Natural killer cell (primary cell): ENCODE measurements around the gene UNC5B. TPM values are rescaled to one million over a fixed set of nuclear protein-coding genes. Genes with fewer than 3 reads are reported as not detected.

Experiments used
- ATAC-seq, 3 donors: fragments of 150-1000 bp in 2 of 3; fragments of 200-7000 bp in 1 of 3; cut with Tn5 transposase; 1 replicate in 1 of 3; 2 replicates in 2 of 3; pipeline ENCODE4 v1.10.0; 2021; ENCODE audit warnings: mild to moderate bottlenecking in 2 of 3, moderate library complexity in 2 of 3
- DNase-seq, 2 donors: peaks; one replicate each; pipeline versions ENCODE4 v3.0.0 to v3.0.0-alpha.2; 2013 to 2021; ENCODE audit warnings: mixed read lengths in 1 of 2
- H3K27ac ChIP-seq: one replicate; pipeline ENCODE4 v1.5.1; 2013; ENCODE audit warnings: mild to moderate bottlenecking, low read length
- H3K27me3 ChIP-seq: one replicate; pipeline ENCODE4 v1.6.1; 2013; ENCODE audit warnings: low read length; ENCODE audit not compliant: control insufficient read depth, insufficient read depth
- H3K36me3 ChIP-seq: one replicate; pipeline ENCODE4 v1.6.1; 2013; ENCODE audit warnings: low read length; ENCODE audit not compliant: control insufficient read depth, insufficient read depth
- H3K4me1 ChIP-seq: one replicate; pipeline ENCODE4 v1.6.1; 2013; ENCODE audit warnings: low read length; ENCODE audit not compliant: control insufficient read depth, insufficient read depth
- H3K4me3 ChIP-seq: one replicate; pipeline ENCODE4 v1.5.1; 2013; ENCODE audit warnings: low read length
- H3K9me3 ChIP-seq: one replicate; pipeline ENCODE4 v1.6.1; 2013; ENCODE audit warnings: low read length; ENCODE audit not compliant: control insufficient read depth, insufficient read depth
- H3K27ac Mint-ChIP-seq, 2 donors: one replicate each; pipeline ENCODE4 v1.8.0; 2022; ENCODE audit warnings: mild to moderate bottlenecking in 2 of 2, mixed read lengths in 2 of 2, moderate library complexity in 1 of 2
- H3K27me3 Mint-ChIP-seq, 2 donors: one replicate each; pipeline ENCODE4 v1.8.0; 2022; ENCODE audit warnings: low read depth in 2 of 2, mixed read lengths in 2 of 2
- H3K36me3 Mint-ChIP-seq: one replicate; pipeline ENCODE4 v1.8.0; 2022; ENCODE audit warnings: mixed read lengths
- H3K4me1 Mint-ChIP-seq, 2 donors: one replicate each; pipeline ENCODE4 v1.8.0; 2022; ENCODE audit warnings: mixed read lengths in 2 of 2
- H3K4me3 Mint-ChIP-seq: one replicate; pipeline ENCODE4 v1.8.0; 2022; ENCODE audit warnings: mild to moderate bottlenecking, moderate library complexity, mixed read lengths
- H3K9me3 Mint-ChIP-seq, 2 donors: one replicate each; pipeline ENCODE4 v1.8.0; 2022; ENCODE audit warnings: mixed read lengths in 2 of 2
- WGBS: methylation state at CpG from one replicate; pipeline ENCODE4 v1.1.7; 2013; ENCODE audit warnings: missing lambda C conversion rate; ENCODE audit not compliant: insufficient coverage; 5-methylcytosine and 5-hydroxymethylcytosine counted together
- intact Hi-C: fragments of 100-400 bp; cut with micrococcal nuclease; formaldehyde crosslinking; loops from one replicate; pipeline ENCODE4 v1.14.2; 2022
- total RNA-seq, 4 donors: library from RNA; stranded (reverse); fragments of 120-200 nt in 1 of 4; gene quantifications; one replicate each; pipeline versions ENCODE4 v1.2.3 to v1.2.4, GENCODE V29; 2013 to 2022
- TF ChIP-seq, protein P1 (sequence below): fragments of 200-600 bp; IDR thresholded peaks from one replicate; pipeline ENCODE4 v1.8.0; 2022; ENCODE audit warnings: antibody characterized with exemption

The UNC5B gene
- total RNA-seq, 3 donors from 2014 or later (not counting 1 experiment from before 2014, with no cell fraction given) = 0.09 to 0.65 (median 0.09) TPM

DNA sequence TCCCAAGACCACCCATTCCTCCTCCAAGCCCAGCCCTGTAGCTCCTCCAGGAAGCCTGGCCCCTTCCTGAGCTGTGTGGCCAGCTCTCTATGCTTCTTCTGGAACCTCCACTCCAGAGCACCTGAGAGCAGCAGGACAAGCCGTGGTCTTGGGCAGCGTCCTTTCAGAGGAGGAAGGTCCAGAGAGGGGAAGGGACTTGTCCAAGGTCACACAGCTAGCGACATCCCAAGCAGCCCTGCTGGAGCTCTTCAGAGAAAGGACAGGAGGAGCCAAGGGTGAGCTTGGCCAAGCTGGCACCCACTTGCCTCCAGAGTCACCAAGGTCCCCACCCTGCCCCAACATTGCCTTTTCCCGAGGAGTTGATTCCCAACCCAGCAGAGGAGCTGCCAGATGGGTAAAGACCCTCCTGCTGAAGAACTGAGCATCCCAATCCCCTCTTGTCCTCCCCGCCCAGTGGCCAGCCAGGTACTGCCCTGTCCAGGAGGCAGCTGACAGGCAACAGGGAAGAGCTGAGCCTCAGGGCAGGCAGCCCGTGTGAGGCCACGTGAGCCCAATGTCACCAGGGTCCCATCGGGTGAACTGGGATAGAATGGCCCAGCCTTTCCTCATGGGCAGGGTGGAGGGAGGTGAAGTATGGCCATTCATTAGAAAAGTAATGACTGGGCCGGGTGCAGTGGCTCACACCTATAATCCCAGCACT is 46.2 kb downstream of the UNC5B start:
- no peaks in the 10 kb centered on the region for H3K9me3 ChIP-seq
- TF ChIP-seq, protein P1, sequence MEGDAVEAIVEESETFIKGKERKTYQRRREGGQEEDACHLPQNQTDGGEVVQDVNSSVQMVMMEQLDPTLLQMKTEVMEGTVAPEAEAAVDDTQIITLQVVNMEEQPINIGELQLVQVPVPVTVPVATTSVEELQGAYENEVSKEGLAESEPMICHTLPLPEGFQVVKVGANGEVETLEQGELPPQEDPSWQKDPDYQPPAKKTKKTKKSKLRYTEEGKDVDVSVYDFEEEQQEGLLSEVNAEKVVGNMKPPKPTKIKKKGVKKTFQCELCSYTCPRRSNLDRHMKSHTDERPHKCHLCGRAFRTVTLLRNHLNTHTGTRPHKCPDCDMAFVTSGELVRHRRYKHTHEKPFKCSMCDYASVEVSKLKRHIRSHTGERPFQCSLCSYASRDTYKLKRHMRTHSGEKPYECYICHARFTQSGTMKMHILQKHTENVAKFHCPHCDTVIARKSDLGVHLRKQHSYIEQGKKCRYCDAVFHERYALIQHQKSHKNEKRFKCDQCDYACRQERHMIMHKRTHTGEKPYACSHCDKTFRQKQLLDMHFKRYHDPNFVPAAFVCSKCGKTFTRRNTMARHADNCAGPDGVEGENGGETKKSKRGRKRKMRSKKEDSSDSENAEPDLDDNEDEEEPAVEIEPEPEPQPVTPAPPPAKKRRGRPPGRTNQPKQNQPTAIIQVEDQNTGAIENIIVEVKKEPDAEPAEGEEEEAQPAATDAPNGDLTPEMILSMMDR = no peak
- no peak overlapping the region for H3K4me3 ChIP-seq
- Mint-ChIP-seq H3K9me3 (no peaks in the 10 kb centered on the region), H3K27me3 (peaks cover 0 to 8% of the 10 kb centered on the region in 2 donors), H3K36me3 (no peaks in the 10 kb centered on the region), H3K4me3 (no peak overlapping the region), H3K4me1 (no peaks in the 10 kb centered on the region), H3K27ac (no peak overlapping the region)
- H3K27ac ChIP-seq = no peak overlapping the region
- no peak for ATAC-seq
- H3K27me3 ChIP-seq = no peaks in the 10 kb centered on the region
- H3K4me1 ChIP-seq = no peaks in the 10 kb centered on the region
- 86% methylated on average over 9 of the region's 9 CpGs for WGBS
- no peaks in the 10 kb centered on the region for H3K36me3 ChIP-seq
- no peak for DNase-seq
- intact Hi-C loops = no loop called here

DNA sequence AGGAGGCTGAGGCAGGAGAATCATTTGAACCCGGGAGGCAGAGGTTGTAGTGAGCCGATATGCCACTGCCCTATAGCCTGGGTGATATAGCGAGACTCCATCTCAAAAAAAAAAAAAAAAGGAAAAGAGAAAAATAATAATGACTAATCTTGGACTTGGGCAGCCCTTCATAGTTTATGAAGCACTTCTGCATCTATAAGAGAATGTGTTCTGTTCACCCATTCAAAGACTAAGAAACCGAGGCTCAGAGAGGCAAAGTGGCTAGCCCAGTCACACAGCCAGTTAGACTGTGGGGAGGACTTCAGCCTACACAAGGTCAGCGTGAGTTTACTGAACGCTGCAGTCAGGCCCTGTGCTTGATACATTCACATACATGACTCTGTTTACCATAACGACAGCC is 46.9 kb downstream of the UNC5B start:
- Mint-ChIP-seq H3K27me3 (peaks cover 0 to 8% of the 10 kb centered on the region in 2 donors), H3K36me3 (no peaks in the 10 kb centered on the region), H3K4me3 (no peak overlapping the region), H3K27ac (no peak overlapping the region), H3K4me1 (no peaks in the 10 kb centered on the region), H3K9me3 (no peaks in the 10 kb centered on the region)
- H3K36me3 ChIP-seq = no peaks in the 10 kb centered on the region
- no peaks in the 10 kb centered on the region for H3K4me1 ChIP-seq
- no peak overlapping the region for H3K27ac ChIP-seq
- no peaks in the 10 kb centered on the region for H3K27me3 ChIP-seq
- TF ChIP-seq, protein P1 = no peak
- ATAC-seq = no peak
- no peak overlapping the region for H3K4me3 ChIP-seq
- intact Hi-C loops = no loop called here
- DNase-seq = no peak
- WGBS = 80% methylated on average over 7 of the region's 7 CpGs
- H3K9me3 ChIP-seq = no peaks in the 10 kb centered on the region

DNA sequence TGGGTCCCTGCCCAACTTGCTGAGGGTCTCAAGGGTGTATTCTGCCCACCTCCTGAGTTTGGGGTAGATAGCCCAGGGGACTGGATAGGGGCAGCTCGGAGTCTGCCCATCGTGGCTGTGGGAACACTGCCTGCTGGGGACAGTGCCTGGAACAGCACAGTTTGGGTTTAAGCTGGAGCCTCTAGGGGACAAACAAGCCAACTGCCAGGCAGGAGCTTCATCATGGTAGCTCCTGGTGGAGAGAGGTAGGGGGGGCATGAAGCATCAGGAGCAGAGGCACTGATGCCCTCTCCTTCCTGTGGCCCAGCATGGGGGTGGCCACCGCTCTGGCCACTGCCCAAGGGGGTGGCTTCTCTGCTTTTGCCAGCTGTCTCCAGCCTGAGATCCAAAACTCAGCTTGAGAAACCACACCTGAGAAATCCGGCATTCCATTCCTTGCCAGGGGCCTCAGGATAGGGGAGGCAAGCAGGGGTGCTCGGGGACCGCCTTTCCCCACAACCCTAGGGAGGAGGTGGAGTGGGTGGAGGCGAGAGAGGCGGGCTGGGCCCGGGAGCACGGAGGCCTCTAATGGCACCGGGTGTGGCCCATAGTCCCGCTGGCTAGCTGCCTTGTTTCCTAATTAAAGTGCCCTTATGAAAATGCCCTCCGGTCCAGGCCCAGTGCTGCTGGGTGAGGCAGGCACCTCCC is 47.6 kb downstream of the UNC5B start:
- ATAC-seq (no peak), DNase-seq (no peak)
- WGBS = 94% methylated on average over 12 of the region's 13 CpGs
- no peak overlapping the region for H3K4me3 Mint-ChIP-seq
- no peaks in the 10 kb centered on the region for H3K27me3 ChIP-seq
- H3K4me1 Mint-ChIP-seq = no peaks in the 10 kb centered on the region
- no peaks in the 10 kb centered on the region for H3K36me3 ChIP-seq
- no peaks in the 10 kb centered on the region for H3K4me1 ChIP-seq
- no peak overlapping the region for H3K27ac ChIP-seq
- H3K9me3 ChIP-seq = no peaks in the 10 kb centered on the region
- no peak overlapping the region for H3K27ac Mint-ChIP-seq
- H3K27me3 Mint-ChIP-seq = peaks cover 0 to 8% of the 10 kb centered on the region in 2 donors
- H3K9me3 Mint-ChIP-seq = no peaks in the 10 kb centered on the region
- no peak overlapping the region for H3K4me3 ChIP-seq
- no peaks in the 10 kb centered on the region for H3K36me3 Mint-ChIP-seq
- TF ChIP-seq, protein P1 = no peak
- intact Hi-C loops = no loop called here
